ENCODE results near the gene C16orf78.

DNA sequence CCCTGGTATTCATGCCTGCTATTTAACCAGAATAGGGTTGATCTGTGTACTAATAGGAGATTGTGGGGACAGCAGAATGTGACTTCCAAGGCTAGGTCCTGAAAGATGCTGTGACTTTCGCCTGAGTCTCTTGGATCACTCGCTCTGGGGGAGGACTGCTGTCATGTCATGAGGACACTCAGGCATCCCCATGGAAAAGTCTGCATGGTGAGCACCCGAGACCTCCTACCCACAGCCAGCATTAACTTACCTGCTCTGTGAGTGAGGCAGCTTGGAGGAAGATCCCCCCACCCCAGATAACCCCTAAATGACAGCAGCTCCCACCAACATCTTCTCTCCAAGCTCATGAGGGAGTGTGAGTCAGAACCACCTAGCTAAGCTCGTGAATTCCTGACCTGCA, 30.3 kb upstream of the C16orf78 start:
- TF ChIP-seq CTCF (IDR thresholded peaks at IDR 0.05) (no peak), POLR2A (IDR thresholded peaks at IDR 0.05) (no peak)
